H9 (cell line): ENCODE measurements around the gene C19orf44. TPM values are rescaled to one million over a fixed set of nuclear protein-coding genes. Genes with fewer than 3 reads are reported as not detected.

Experiments
- DNase-seq: peaks from one replicate; pipeline ENCODE4 v3.0.0-alpha.2; 2017
- H2AFZ ChIP-seq: one replicate; pipeline ENCODE4 v1.6.1; 2013; ENCODE audit warnings: mild to moderate bottlenecking, low read length, control low read depth, moderate library complexity
- H2AK5ac ChIP-seq: 2 replicates; pipeline ENCODE4 v1.6.1; 2013; ENCODE audit warnings: low read length, control low read depth, mixed read lengths; ENCODE audit not compliant: insufficient read length
- H2BK120ac ChIP-seq: one replicate; pipeline ENCODE4 v1.6.1; 2013; ENCODE audit warnings: low read depth, mild to moderate bottlenecking, low read length, control low read depth, inconsistent platforms; ENCODE audit not compliant: poor library complexity, severe bottlenecking
- H2BK12ac ChIP-seq: 2 replicates; pipeline ENCODE4 v1.6.1; 2013; ENCODE audit warnings: low read length, control low read depth, mixed read lengths, low read depth; ENCODE audit not compliant: insufficient read length
- H2BK15ac ChIP-seq: 2 replicates; pipeline ENCODE4 v1.6.1; 2013; ENCODE audit warnings: low read depth, low read length, control low read depth
- H2BK20ac ChIP-seq: one replicate; pipeline ENCODE4 v1.6.1; 2013; ENCODE audit warnings: low read depth, mild to moderate bottlenecking, low read length, control low read depth, inconsistent platforms; ENCODE audit not compliant: poor library complexity, severe bottlenecking
- H2BK5ac ChIP-seq: 2 replicates; pipeline ENCODE4 v1.6.1; 2013; ENCODE audit warnings: low read length, control low read depth, mixed read lengths; ENCODE audit not compliant: insufficient read length
- H3K14ac ChIP-seq: 2 replicates; pipeline ENCODE4 v1.6.1; 2013; ENCODE audit warnings: low read length, control low read depth; ENCODE audit not compliant: insufficient read depth
- H3K18ac ChIP-seq: 2 replicates; pipeline ENCODE4 v1.6.1; 2013; ENCODE audit warnings: low read depth, mild to moderate bottlenecking, mixed read lengths, low read length, control low read depth; ENCODE audit not compliant: insufficient read length
- H3K23ac ChIP-seq: 2 replicates; pipeline ENCODE4 v1.6.1; 2013; ENCODE audit warnings: low read length, control low read depth, mixed read lengths, low read depth; ENCODE audit not compliant: insufficient read length
- H3K23me2 ChIP-seq: 2 replicates; pipeline ENCODE4 v1.6.1; 2013; ENCODE audit warnings: low read depth, mild to moderate bottlenecking, mixed read lengths, low read length, control low read depth; ENCODE audit not compliant: insufficient read length, poor library complexity, severe bottlenecking
- H3K27ac ChIP-seq: 2 replicates; pipeline ENCODE4 v1.5.1; 2013; ENCODE audit warnings: low read length, control low read depth, mixed read lengths, low read depth; ENCODE audit not compliant: insufficient read length
- H3K27me3 ChIP-seq: 2 replicates; pipeline ENCODE4 v1.6.1; 2013; ENCODE audit warnings: low read length, control low read depth, inconsistent platforms; ENCODE audit not compliant: insufficient read depth
- H3K4ac ChIP-seq: 2 replicates; pipeline ENCODE4 v1.6.1; 2013; ENCODE audit warnings: low read depth, mild to moderate bottlenecking, control low read depth, inconsistent platforms, low read length, moderate library complexity
- H3K4me1 ChIP-seq: 2 replicates; pipeline ENCODE4 v1.6.1; 2013; ENCODE audit warnings: low read length, control low read depth, inconsistent platforms; ENCODE audit not compliant: insufficient read depth
- H3K4me2 ChIP-seq: 2 replicates; pipeline ENCODE4 v1.6.1; 2013; ENCODE audit warnings: low read length, control low read depth, mixed read lengths; ENCODE audit not compliant: insufficient read length, insufficient read depth
- H3K56ac ChIP-seq: 2 replicates; pipeline ENCODE4 v1.6.1; 2013; ENCODE audit warnings: low read depth, mild to moderate bottlenecking, mixed read lengths, low read length, control low read depth; ENCODE audit not compliant: insufficient read length
- H3K79me1 ChIP-seq: 2 replicates; pipeline ENCODE4 v1.6.1; 2013; ENCODE audit warnings: low read depth, mild to moderate bottlenecking, moderate library complexity, low read length, control low read depth, inconsistent platforms; ENCODE audit not compliant: insufficient read depth, poor library complexity, severe bottlenecking
- H3K79me2 ChIP-seq: 2 replicates; pipeline ENCODE4 v1.6.1; 2013; ENCODE audit warnings: low read length, control low read depth, inconsistent platforms; ENCODE audit not compliant: insufficient read depth
- H3K9ac ChIP-seq: 2 replicates; pipeline ENCODE4 v1.6.1; 2013; ENCODE audit warnings: low read length, control low read depth, mixed read lengths; ENCODE audit not compliant: insufficient read length; ENCODE audit errors: extremely low read depth
- H3K9me3 ChIP-seq: one replicate; pipeline ENCODE4 v1.6.1; 2013; ENCODE audit warnings: low read depth, low read length, inconsistent platforms; ENCODE audit not compliant: control insufficient read depth
- H3T11ph ChIP-seq: one replicate; pipeline ENCODE4 v1.6.1; 2013; ENCODE audit warnings: mild to moderate bottlenecking, low read length, control low read depth, inconsistent platforms
- H4K20me1 ChIP-seq: one replicate; pipeline ENCODE4 v1.6.1; 2013; ENCODE audit not compliant: control insufficient read depth, insufficient read length, insufficient read depth
- H4K5ac ChIP-seq: 2 replicates; pipeline ENCODE4 v1.6.1; 2013; ENCODE audit warnings: low read depth, mild to moderate bottlenecking, mixed read lengths, low read length, control low read depth; ENCODE audit not compliant: insufficient read length
- H4K8ac ChIP-seq: replicated peaks from 2 replicates; pipeline ENCODE4 v1.6.1; 2013; ENCODE audit warnings: low read length, control low read depth, mixed read lengths, low read depth; ENCODE audit not compliant: insufficient read length
- H4K91ac ChIP-seq: 2 replicates; pipeline ENCODE4 v1.6.1; 2013; ENCODE audit warnings: low read depth, mild to moderate bottlenecking, moderate library complexity, mixed read lengths, low read length, control low read depth; ENCODE audit not compliant: insufficient read length
- H3K27ac Mint-ChIP-seq, 3 experiments: 2 replicates in 2 of 3; 3 replicates in 1 of 3; pipeline ENCODE4 v1.8.0; 2020 to 2021; ENCODE audit warnings: mixed read lengths in 3 of 3, mild to moderate bottlenecking in 1 of 3, moderate library complexity in 1 of 3
- H3K27me3 Mint-ChIP-seq: 2 replicates; pipeline ENCODE4 v1.8.0; 2021; ENCODE audit warnings: low read depth, mild to moderate bottlenecking, moderate library complexity, mixed read lengths
- H3K36me3 Mint-ChIP-seq, 3 experiments: 2 replicates in 2 of 3; 3 replicates in 1 of 3; pipeline ENCODE4 v1.8.0; 2020 to 2021; ENCODE audit warnings: low read depth in 3 of 3, mixed read lengths in 3 of 3; ENCODE audit not compliant: insufficient read depth in 1 of 3
- H3K4me1 Mint-ChIP-seq, 2 experiments: 2 replicates each; pipeline ENCODE4 v1.8.0; 2020; ENCODE audit warnings: mixed read lengths in 2 of 2
- H3K4me3 Mint-ChIP-seq, 2 experiments: 2 replicates in 1 of 2; 3 replicates in 1 of 2; pipeline ENCODE4 v1.8.0; 2020 to 2021; ENCODE audit warnings: mild to moderate bottlenecking in 2 of 2, mixed read lengths in 2 of 2, moderate library complexity in 1 of 2
- H3K9me3 Mint-ChIP-seq, 2 experiments: 2 replicates in 1 of 2; 3 replicates in 1 of 2; pipeline ENCODE4 v1.8.0; 2020; ENCODE audit warnings: mild to moderate bottlenecking in 2 of 2, mixed read lengths in 2 of 2, moderate library complexity in 1 of 2
- WGBS: extraction: QIAGEN DNeasy Blood & Tissue Kit; methylation state at CpG from one replicate; pipeline ENCODE4 v1.1.7; 2013; ENCODE audit warnings: missing lambda C conversion rate, low lambda C conversion rate, mixed read lengths; ENCODE audit not compliant: insufficient read length; ENCODE audit errors: extremely low coverage; 5-methylcytosine and 5-hydroxymethylcytosine counted together
- total RNA-seq: library from RNA; stranded (reverse); gene quantifications from 2 replicates; pipeline ENCODE4 v1.2.1, GENCODE V29; 2021
- TF ChIP-seq, protein P1 (sequence below): fragments of 200-600 bp; sonication (generic); conservative IDR thresholded peaks from 3 replicates; pipeline ENCODE4 v1.8.0; 2021; ENCODE audit warnings: antibody characterized with exemption, mild to moderate bottlenecking

C19orf44 gene
- total RNA-seq, 1 experiment from 2014 or later: 6.4 TPM

- Histone ChIP-seq H2AK5ac (no peak overlapping the region), H3K9me3 (no peaks in the 10 kb centered on the region), H2BK20ac (no peak overlapping the region), H3K18ac (no peak overlapping the region), H2AFZ (no peak overlapping the region), H4K8ac (no peak overlapping the region), H3K27me3 (no peaks in the 10 kb centered on the region), H3K4ac (no peak overlapping the region), H3K23me2 (peaks cover 9% of the 10 kb centered on the region), H2BK12ac (no peak overlapping the region), H3K27ac (no peak overlapping the region), H2BK120ac (no peak overlapping the region), H4K91ac (no peak overlapping the region), H3K14ac (no peak overlapping the region), H3K9ac (no peak overlapping the region), H2BK15ac (no peak overlapping the region), H3K56ac (no peak overlapping the region), H3K23ac (no peak overlapping the region), H3K79me2 (peaks cover 13% of the 10 kb centered on the region), H3K4me1 (0 out of 2 replicates have a peak, but pooled peaks cover 3% of the 10 kb centered on the region), H2BK5ac (no peak overlapping the region), H4K20me1 (no peaks in the 10 kb centered on the region), H3K79me1 (peaks cover 5% of the 10 kb centered on the region), H3K4me2 (no peak overlapping the region), H3T11ph (no peak overlapping the region), H4K5ac (no peak overlapping the region)
- peaks cover 1% of the 10 kb centered on the region for H3K27me3 Mint-ChIP-seq
- no CpG with 5 or more reads among the region's 2 CpGs for WGBS
- DNase-seq: no peak
- H3K9me3 Mint-ChIP-seq: peaks cover 7 to 11% of the 10 kb centered on the region in 2 experiments; a peak in 4 of 5 replicates
- peaks cover 24% of the 10 kb centered on the region in 2 experiments for H3K4me1 Mint-ChIP-seq
- H3K36me3 Mint-ChIP-seq: no peaks in the 10 kb centered on the region
- no peak overlapping the region for H3K27ac Mint-ChIP-seq
- TF ChIP-seq, protein P1, sequence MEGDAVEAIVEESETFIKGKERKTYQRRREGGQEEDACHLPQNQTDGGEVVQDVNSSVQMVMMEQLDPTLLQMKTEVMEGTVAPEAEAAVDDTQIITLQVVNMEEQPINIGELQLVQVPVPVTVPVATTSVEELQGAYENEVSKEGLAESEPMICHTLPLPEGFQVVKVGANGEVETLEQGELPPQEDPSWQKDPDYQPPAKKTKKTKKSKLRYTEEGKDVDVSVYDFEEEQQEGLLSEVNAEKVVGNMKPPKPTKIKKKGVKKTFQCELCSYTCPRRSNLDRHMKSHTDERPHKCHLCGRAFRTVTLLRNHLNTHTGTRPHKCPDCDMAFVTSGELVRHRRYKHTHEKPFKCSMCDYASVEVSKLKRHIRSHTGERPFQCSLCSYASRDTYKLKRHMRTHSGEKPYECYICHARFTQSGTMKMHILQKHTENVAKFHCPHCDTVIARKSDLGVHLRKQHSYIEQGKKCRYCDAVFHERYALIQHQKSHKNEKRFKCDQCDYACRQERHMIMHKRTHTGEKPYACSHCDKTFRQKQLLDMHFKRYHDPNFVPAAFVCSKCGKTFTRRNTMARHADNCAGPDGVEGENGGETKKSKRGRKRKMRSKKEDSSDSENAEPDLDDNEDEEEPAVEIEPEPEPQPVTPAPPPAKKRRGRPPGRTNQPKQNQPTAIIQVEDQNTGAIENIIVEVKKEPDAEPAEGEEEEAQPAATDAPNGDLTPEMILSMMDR: no peak
- H3K4me3 Mint-ChIP-seq: peak overlapping the region; percentile 84 to 93; a peak in 2 of 5 replicates
These were observed 23.2 kb upstream of the C19orf44 start for GRCh38 chr19:16472992-16473391.
